GM18867 (cell line): ENCODE results near the gene OXTR.
A peak's percentile ranks its signal among the peaks of the same experiment; 100 is the strongest.
"Not testable (repeated sequence)": the region's sequence is repeated elsewhere in the genome, so short reads cannot be mapped to it uniquely, and the experiment has no call there.

ENCODE experiments used
- ATAC-seq: cut with Tn5 transposase; IDR thresholded peaks from one replicate; pipeline ENCODE4 v1.9.1; 2021; ENCODE audit warnings: mild to moderate bottlenecking, moderate library complexity; ENCODE audit not compliant: unreplicated experiment

The OXTR gene

GRCh38 chr3:8743021-8743601 is 26.3 kb downstream of the OXTR start:
- no peak for ATAC-seq

- ATAC-seq, result no peak
Observed at GRCh38 chr3:8741581-8742261, 27.7 kb downstream of the OXTR start.

- ATAC-seq, result peak; percentile 49
Observed at GRCh38 chr3:8739757-8740504, 29.5 kb downstream of the OXTR start.

- ATAC-seq, result no peak
Observed at GRCh38 chr3:8738639-8739038, 30.8 kb downstream of the OXTR start.

GRCh38 chr3:8737823-8738222 is 31.6 kb downstream of the OXTR start:
- no peak for ATAC-seq

- no peak for ATAC-seq
Observed at GRCh38 chr3:8737301-8737700, 32.1 kb downstream of the OXTR start.

- ATAC-seq, result no peak
Observed at GRCh38 chr3:8736436-8736835, 33.0 kb downstream of the OXTR start.

GRCh38 chr3:8734908-8735307 is 34.5 kb downstream of the OXTR start:
- no peak for ATAC-seq

GRCh38 chr3:8734137-8734878 is 35.1 kb downstream of the OXTR start:
- no peak for ATAC-seq

- ATAC-seq, result no peak
Observed at GRCh38 chr3:8733332-8734094, 35.9 kb downstream of the OXTR start, which contains the start of gene CAV3. CAV3 (plus strand) TSS chr3:8733802; CDS start chr3:8733877, 75 bp downstream.

- no peak for ATAC-seq
Observed at GRCh38 chr3:8732413-8732812, 37.0 kb downstream of the OXTR start.

- no peak for ATAC-seq
Observed at GRCh38 chr3:8730656-8731055, 38.8 kb downstream of the OXTR start.

- no peak for ATAC-seq
Observed at GRCh38 chr3:8729479-8729878, 39.9 kb downstream of the OXTR start.

GRCh38 chr3:8727605-8728512 is 41.6 kb downstream of the OXTR start:
- no peak for ATAC-seq

GRCh38 chr3:8724108-8724752 is 45.2 kb downstream of the OXTR start:
- no peak for ATAC-seq

- ATAC-seq, result no peak
Observed at GRCh38 chr3:8723612-8724011, 45.8 kb downstream of the OXTR start.

- ATAC-seq, result no peak
Observed at GRCh38 chr3:8722808-8723207, 46.6 kb downstream of the OXTR start.

GRCh38 chr3:8715757-8716156 is 53.7 kb downstream of the OXTR start:
- not testable (repeated sequence) for ATAC-seq
